Activated naive CD8-positive, alpha-beta T cell treated with anti-CD3 and anti-CD28 coated beads, Interleukin-2, amount 10 ng/mL, durations not matched to agents 7 days and 5 days (primary cell): ENCODE data around the gene SYNCRIP. TPM values are rescaled to one million over a fixed set of nuclear protein-coding genes. Genes with fewer than 3 reads are reported as not detected.
"Not testable (repeated sequence)": the region's sequence is repeated elsewhere in the genome, so short reads cannot be mapped to it uniquely, and the experiment has no call there.

ENCODE experiments used
- ATAC-seq: fragments of 150-1000 bp; cut with Tn5 transposase; one replicate; pipeline ENCODE4 v1.10.0; 2021; ENCODE audit warnings: low read depth, moderate library complexity
- POLR2A ChIA-PET: fragments of 350-600 bp; sonication (Branson Sonifier 250); formaldehyde crosslinking; loops from one replicate; lab custom pipeline; 2021; ENCODE audit warnings: antibody characterized with exemption; lab: Charles Lee
- DNase-seq: peaks from one replicate; pipeline ENCODE4 v3.0.0; 2021
- H3K27ac Mint-ChIP-seq: one replicate; pipeline ENCODE4 v1.8.0; 2022; ENCODE audit warnings: mild to moderate bottlenecking, mixed read lengths
- H3K27me3 Mint-ChIP-seq: one replicate; pipeline ENCODE4 v1.8.0; 2022; ENCODE audit warnings: mild to moderate bottlenecking, moderate library complexity, mixed read lengths
- H3K36me3 Mint-ChIP-seq: one replicate; pipeline ENCODE4 v1.8.0; 2021; ENCODE audit warnings: mild to moderate bottlenecking, mixed read lengths
- H3K4me1 Mint-ChIP-seq: one replicate; pipeline ENCODE4 v1.8.0; 2021; ENCODE audit warnings: mixed read lengths
- H3K4me3 Mint-ChIP-seq: one replicate; pipeline ENCODE4 v1.8.0; 2022; ENCODE audit warnings: mild to moderate bottlenecking, moderate library complexity, mixed read lengths
- H3K9me3 Mint-ChIP-seq: one replicate; pipeline ENCODE4 v1.8.0; 2021; ENCODE audit warnings: mixed read lengths
- total RNA-seq, 2 experiments: library from RNA; stranded (reverse); gene quantifications; one replicate each; pipeline ENCODE4 v1.2.3, GENCODE V29; 2021

The SYNCRIP gene
- 10 to 100 TPM; 94.4 to 99.3 TPM for total RNA-seq

DNA sequence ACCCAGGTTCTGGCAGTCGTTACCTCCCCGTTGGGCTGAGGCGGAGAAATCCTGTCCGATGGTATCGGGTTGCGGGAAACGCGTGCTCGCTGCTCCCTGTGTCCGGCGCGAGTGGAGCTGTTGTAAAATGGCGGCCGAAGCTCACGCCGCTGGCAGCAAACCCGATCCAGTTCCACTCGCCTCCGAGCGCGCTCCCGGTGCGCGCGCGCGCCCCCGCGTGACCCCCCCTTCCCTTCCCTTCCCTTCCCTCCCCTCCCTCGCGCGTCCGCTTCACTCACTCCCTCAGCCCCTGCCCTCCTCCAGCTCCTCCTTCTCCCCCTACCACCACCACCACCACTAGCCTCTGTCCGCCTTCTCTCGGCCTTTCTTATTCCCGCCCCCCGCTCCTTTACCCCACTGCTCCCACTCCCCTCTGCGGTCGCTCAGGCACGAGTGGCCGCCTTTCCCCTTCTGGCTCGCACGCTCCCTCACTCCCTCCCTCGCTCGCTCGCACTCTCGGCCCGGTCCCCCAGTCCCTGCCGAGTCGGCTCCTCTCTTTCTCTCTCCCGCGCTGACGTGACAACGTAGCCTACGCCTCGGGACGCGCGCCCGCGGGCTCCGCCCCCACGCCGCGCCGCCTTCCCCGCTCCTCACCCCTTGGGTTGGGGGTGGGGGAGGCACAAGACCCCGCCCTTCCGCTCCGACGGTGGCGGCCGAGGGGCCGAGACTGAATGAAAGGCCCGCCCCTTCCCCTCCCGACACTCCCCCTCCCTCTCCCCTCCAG is at the start of gene SYNCRIP:
SYNCRIP (minus strand) TSS at position 113 of the 763 bp plus-strand sequence. CDS start 1,447 bp downstream, outside the sequence.
- ATAC-seq, result peak; percentile 84

GRCh38 chr6:85691478-85691877 is 48.8 kb upstream of the SYNCRIP start:
- Mint-ChIP-seq H3K9me3 (peaks cover under 1% of the 10 kb centered on the region), H3K4me3 (no peak overlapping the region), H3K36me3 (peaks cover 1% of the 10 kb centered on the region), H3K4me1 (no peaks in the 10 kb centered on the region), H3K27ac (no peak overlapping the region), H3K27me3 (peaks cover 6% of the 10 kb centered on the region)
- no peak for DNase-seq
- POLR2A ChIA-PET, result no interaction called here
- ATAC-seq, result no peak

More for the DNA sequence above, at the start of gene SYNCRIP:
- DNase-seq, result peak; percentile 99
- POLR2A ChIA-PET, result interaction anchor here (0.6 to 9.7 kb wide), 12 partner anchors 11 to 241 kb away, joined by 3 to 645 read pairs (median 5); partner anchors contain the start of genes NT5E and SNX14
- H3K9me3 Mint-ChIP-seq, result no peaks in the 10 kb centered on the region
- peaks cover 3% of the 10 kb centered on the region for H3K27me3 Mint-ChIP-seq
- H3K36me3 Mint-ChIP-seq, result peaks cover 31% of the 10 kb centered on the region
- H3K27ac Mint-ChIP-seq, result peak within 1 kb of the TSS; percentile 100
- peak within 1 kb of the TSS; percentile 97 for H3K4me3 Mint-ChIP-seq
- H3K4me1 Mint-ChIP-seq, result peaks cover 39% of the 10 kb centered on the region

DNA sequence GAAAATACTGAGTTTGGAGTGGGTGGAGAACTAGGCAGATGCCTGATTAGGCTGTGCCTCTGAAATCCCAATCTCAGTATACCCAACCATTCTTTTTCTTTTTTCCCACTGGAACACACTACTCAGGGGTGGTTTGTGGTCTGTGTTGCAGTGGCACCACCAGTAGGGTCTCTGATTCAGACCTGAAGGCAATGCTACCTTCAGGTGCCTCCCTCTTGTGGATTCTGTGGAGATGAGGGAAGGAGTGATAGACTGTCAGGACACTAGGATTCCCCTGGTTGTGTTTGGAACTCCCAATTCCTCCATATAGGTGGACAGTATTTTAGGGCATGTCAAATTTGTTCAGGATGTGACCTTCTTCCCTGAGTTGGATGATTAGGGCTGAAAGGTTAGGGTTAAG is 47.4 kb upstream of the SYNCRIP start:
- no peak overlapping the region for H3K27ac Mint-ChIP-seq
- ATAC-seq (no peak), DNase-seq (no peak)
- H3K9me3 Mint-ChIP-seq, result no peaks in the 10 kb centered on the region
- POLR2A ChIA-PET, result no interaction called here
- peaks cover 6% of the 10 kb centered on the region for H3K27me3 Mint-ChIP-seq
- no peaks in the 10 kb centered on the region for H3K4me1 Mint-ChIP-seq
- H3K36me3 Mint-ChIP-seq, result peaks cover 1% of the 10 kb centered on the region
- no peak overlapping the region for H3K4me3 Mint-ChIP-seq

- Mint-ChIP-seq H3K36me3 (peaks cover 6% of the 10 kb centered on the region), H3K4me1 (peaks cover 9% of the 10 kb centered on the region), H3K9me3 (peaks cover 4% of the 10 kb centered on the region), H3K27ac (no peak overlapping the region), H3K27me3 (no peaks in the 10 kb centered on the region), H3K4me3 (no peak overlapping the region)
- no peak for DNase-seq
- no peak for ATAC-seq
- POLR2A ChIA-PET, result no interaction called here
Observed at GRCh38 chr6:85685713-85686112, 43.0 kb upstream of the SYNCRIP start.

GRCh38 chr6:85684809-85685171 is 42.1 kb upstream of the SYNCRIP start:
- Mint-ChIP-seq H3K27ac (no peak overlapping the region), H3K4me3 (no peak overlapping the region), H3K36me3 (peaks cover 6% of the 10 kb centered on the region), H3K9me3 (peaks cover 4% of the 10 kb centered on the region), H3K4me1 (peaks cover 15% of the 10 kb centered on the region), H3K27me3 (no peaks in the 10 kb centered on the region)
- POLR2A ChIA-PET, result no interaction called here
- DNase-seq, result no peak
- ATAC-seq, result no peak

GRCh38 chr6:85684133-85684808 is 41.6 kb upstream of the SYNCRIP start:
- Mint-ChIP-seq H3K27ac (no peak overlapping the region), H3K4me1 (peaks cover 18% of the 10 kb centered on the region), H3K4me3 (no peak overlapping the region), H3K36me3 (peaks cover 6% of the 10 kb centered on the region), H3K9me3 (peaks cover 4% of the 10 kb centered on the region), H3K27me3 (no peaks in the 10 kb centered on the region)
- POLR2A ChIA-PET, result no interaction called here
- no peak for DNase-seq
- ATAC-seq, result no peak

DNA sequence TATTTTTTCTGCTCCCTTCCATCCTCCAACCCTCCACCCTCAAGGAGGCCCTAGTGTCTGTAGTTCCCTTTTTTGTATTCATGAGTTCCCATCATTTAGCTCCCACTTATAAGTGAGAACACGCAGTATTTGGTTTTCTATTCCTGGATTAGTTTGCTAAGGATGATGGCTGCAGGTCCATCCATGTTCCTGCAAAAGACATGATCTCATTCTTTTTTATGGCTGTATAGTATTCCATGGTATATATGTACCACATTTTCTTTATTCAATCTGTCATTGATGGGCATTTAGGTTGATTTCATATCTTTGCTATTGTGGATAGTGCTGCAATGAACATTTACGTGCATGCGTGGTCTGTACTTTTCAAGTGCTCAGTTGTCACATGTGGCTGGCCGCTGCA is 39.2 kb upstream of the SYNCRIP start:
- H3K27ac Mint-ChIP-seq, H3K27me3 Mint-ChIP-seq, POLR2A ChIA-PET, ATAC-seq, H3K9me3 Mint-ChIP-seq, DNase-seq, H3K4me3 Mint-ChIP-seq: not testable (repeated sequence)
- Mint-ChIP-seq H3K36me3 (peaks cover 11% of the 10 kb centered on the region), H3K4me1 (peaks cover 20% of the 10 kb centered on the region)

DNA sequence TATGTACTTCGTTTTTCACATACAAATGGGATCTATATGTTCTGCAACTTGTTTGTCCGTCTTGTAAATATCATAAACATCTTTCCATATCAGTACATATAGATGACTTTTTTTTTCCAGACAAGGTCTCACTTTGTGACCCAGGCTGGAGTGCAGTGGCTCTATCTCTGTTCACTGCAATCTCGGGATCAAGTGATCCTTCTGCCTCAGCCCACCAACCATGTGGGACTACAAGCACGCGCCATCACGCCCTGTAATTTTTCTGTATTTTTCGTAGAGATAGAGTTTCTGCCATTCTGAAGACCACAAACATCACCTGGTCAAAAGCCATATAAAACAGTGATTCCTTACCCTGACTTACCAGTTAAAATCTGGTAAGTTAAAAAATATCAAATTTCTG is 37.7 kb upstream of the SYNCRIP start:
- ATAC-seq (no peak), DNase-seq (no peak)
- POLR2A ChIA-PET, result no interaction called here
- Mint-ChIP-seq H3K4me1 (peaks cover 33% of the 10 kb centered on the region), H3K27me3 (no peaks in the 10 kb centered on the region), H3K36me3 (peaks cover 24% of the 10 kb centered on the region), H3K4me3 (peak overlapping the region; percentile 96), H3K27ac (peak overlapping the region; percentile 5), H3K9me3 (peaks cover 4% of the 10 kb centered on the region)

- H3K4me3 Mint-ChIP-seq, result peak overlapping the region; percentile 96
- DNase-seq (no peak), ATAC-seq (no peak)
- H3K27me3 Mint-ChIP-seq, result no peaks in the 10 kb centered on the region
- peaks cover 4% of the 10 kb centered on the region for H3K9me3 Mint-ChIP-seq
- H3K27ac Mint-ChIP-seq, result peak overlapping the region; percentile 99
- POLR2A ChIA-PET, result interaction anchor here (0.9 to 10.8 kb wide), 14 partner anchors 10 to 275 kb away, joined by 3 to 645 read pairs (median 8); partner anchors contain the start of genes NT5E, SNX14 and SYNCRIP
- H3K4me1 Mint-ChIP-seq, result peaks cover 37% of the 10 kb centered on the region
- H3K36me3 Mint-ChIP-seq, result peaks cover 28% of the 10 kb centered on the region
Observed at GRCh38 chr6:85679445-85680123, 36.9 kb upstream of the SYNCRIP start.

DNA sequence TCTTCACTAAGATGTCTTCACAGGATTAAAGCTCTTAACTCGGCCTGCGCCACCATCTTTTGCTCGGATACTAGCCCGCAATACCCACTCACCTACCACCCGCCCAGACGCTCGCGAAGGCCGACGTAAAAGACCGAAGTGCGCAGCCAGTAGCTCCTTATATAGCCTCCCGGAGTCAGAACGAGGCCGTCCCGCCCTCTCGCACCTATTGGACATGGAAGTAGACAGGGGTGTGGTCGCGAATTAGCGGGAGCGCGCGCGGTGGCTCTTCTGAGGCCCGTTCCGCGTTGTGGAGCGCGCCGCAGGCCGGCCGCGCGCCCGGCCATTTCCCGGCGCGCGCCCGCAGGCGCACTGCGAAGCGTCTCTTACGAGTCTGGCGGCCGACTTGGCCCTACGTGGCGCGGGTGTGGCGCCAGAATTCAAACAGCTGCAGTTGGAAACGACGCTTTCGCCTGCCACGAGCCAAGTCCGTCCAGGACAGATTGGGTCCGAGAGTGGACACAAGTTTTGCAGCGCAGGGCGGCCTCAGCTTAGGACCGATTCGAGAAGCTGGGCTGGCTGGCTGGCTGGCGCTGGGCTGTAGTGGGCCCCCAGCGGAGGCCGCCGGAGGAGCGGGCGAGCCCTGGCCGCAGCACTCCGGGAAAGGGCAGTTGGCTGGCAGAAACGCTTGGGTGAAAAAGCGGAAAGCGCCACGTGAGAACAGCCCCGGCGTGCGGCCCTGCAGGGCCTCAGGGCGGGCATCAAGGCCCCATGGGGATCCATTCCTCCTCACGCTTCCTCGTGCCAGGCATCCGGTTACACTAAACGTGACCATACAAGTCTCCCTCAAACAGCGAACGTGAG is 36.1 kb upstream of the SYNCRIP start:
- H3K9me3 Mint-ChIP-seq, result peaks cover 4% of the 10 kb centered on the region
- POLR2A ChIA-PET, result interaction anchor here (0.9 to 10.8 kb wide), 29 partner anchors 9 to 1451 kb away, joined by 3 to 645 read pairs (median 5); partner anchors contain the start of genes CEP162, NT5E, SNX14 and SYNCRIP
- H3K27me3 Mint-ChIP-seq, result no peaks in the 10 kb centered on the region
- H3K4me1 Mint-ChIP-seq, result peaks cover 42% of the 10 kb centered on the region
- peak; percentile 98 for DNase-seq
- peak; percentile 85 for ATAC-seq
- peaks cover 34% of the 10 kb centered on the region for H3K36me3 Mint-ChIP-seq
- peak overlapping the region; percentile 99 for H3K27ac Mint-ChIP-seq
- H3K4me3 Mint-ChIP-seq, result peak overlapping the region; percentile 96

DNA sequence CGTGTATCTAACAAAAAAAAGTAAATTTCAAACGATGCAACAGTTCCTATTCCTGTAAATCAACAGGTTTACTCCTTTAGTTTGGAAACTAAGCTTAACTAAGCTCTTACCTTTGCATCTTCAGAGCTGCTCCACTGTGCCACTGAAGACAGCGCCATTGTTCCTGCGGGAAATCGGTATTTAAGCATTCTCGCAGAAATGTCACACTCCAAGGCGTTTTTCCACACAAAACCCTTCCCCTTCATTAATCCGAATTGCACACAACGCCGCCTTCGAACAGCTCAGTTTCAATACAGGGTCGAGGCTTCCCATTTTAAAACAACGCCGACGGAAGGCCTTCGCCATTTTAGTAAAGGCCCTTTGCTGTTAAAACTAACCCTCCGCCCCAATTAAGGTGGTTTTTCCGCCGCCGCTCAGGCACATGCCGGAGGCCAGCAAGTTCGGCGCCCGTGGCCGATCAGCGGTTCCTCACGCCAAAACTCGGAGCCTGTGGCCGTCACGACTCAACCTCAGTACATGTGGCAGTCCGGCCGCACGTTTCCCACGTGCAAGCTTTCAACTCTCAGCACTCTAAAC is 35.4 kb upstream of the SYNCRIP start:
- peak overlapping the region; percentile 99 for H3K27ac Mint-ChIP-seq
- H3K4me1 Mint-ChIP-seq, result peaks cover 49% of the 10 kb centered on the region
- no peaks in the 10 kb centered on the region for H3K27me3 Mint-ChIP-seq
- peak overlapping the region; percentile 96 for H3K4me3 Mint-ChIP-seq
- POLR2A ChIA-PET, result interaction anchor here (0.7 to 10.8 kb wide), 28 partner anchors 8 to 1451 kb away, joined by 3 to 645 read pairs (median 6); partner anchors contain the start of genes CEP162, NT5E, SNX14 and SYNCRIP
- peaks cover 41% of the 10 kb centered on the region for H3K36me3 Mint-ChIP-seq
- DNase-seq, result no peak
- H3K9me3 Mint-ChIP-seq, result peaks cover 4% of the 10 kb centered on the region
- ATAC-seq, result no peak
